Stimulated activated CD8-positive, alpha-beta memory T cell treated with anti-CD3 and anti-CD28 coated beads, Interleukin-7, amount 100 ng/mL, for 4 hours (primary cell): ENCODE measurements around the gene IL25.
"Not testable (repeated sequence)": the region's sequence is repeated elsewhere in the genome, so short reads cannot be mapped to it uniquely, and the experiment has no call there.

Experiments
- DNase-seq, 2 donors: peaks; one replicate each; pipeline ENCODE4 v3.0.0-alpha.2; 2020; ENCODE audit warnings: low read depth in 2 of 2

The IL25 gene

GRCh38 chr14:23409475-23409874 lies 36.9 kb downstream of the IL25 start:
- DNase-seq, result no peak

GRCh38 chr14:23409966-23410635 lies 37.5 kb downstream of the IL25 start:
- no peak for DNase-seq

- DNase-seq, result no peak
These were observed 39.2 kb downstream of the IL25 start for GRCh38 chr14:23411563-23412525.

GRCh38 chr14:23413681-23414080 lies 41.1 kb downstream of the IL25 start:
- DNase-seq, result no peak

- DNase-seq, result no peak
These were observed 41.6 kb downstream of the IL25 start for GRCh38 chr14:23414254-23414653.

- no peak for DNase-seq
These were observed 42.6 kb downstream of the IL25 start for GRCh38 chr14:23414906-23415820.

GRCh38 chr14:23415821-23416778 lies 43.5 kb downstream of the IL25 start:
- no peak for DNase-seq

GRCh38 chr14:23416801-23417200 lies 44.2 kb downstream of the IL25 start:
- no peak for DNase-seq

GRCh38 chr14:23417269-23417668 lies 44.7 kb downstream of the IL25 start:
- DNase-seq, result not testable (repeated sequence)

GRCh38 chr14:23418021-23418420 lies 45.4 kb downstream of the IL25 start:
- no peak for DNase-seq

- not testable (repeated sequence) for DNase-seq
These were observed 47.0 kb downstream of the IL25 start for GRCh38 chr14:23419646-23420045.

GRCh38 chr14:23421594-23421993 lies 49.0 kb downstream of the IL25 start:
- DNase-seq, result no peak

- DNase-seq, result no peak
These were observed 51.0 kb downstream of the IL25 start for GRCh38 chr14:23423657-23424056.

GRCh38 chr14:23425169-23425568 lies 52.6 kb downstream of the IL25 start:
- DNase-seq, result no peak

- not testable (repeated sequence) for DNase-seq
These were observed 53.2 kb downstream of the IL25 start for GRCh38 chr14:23425798-23426197.
